Measurements from ENCODE around the gene LAMB2.

Gene LAMB2

DNA sequence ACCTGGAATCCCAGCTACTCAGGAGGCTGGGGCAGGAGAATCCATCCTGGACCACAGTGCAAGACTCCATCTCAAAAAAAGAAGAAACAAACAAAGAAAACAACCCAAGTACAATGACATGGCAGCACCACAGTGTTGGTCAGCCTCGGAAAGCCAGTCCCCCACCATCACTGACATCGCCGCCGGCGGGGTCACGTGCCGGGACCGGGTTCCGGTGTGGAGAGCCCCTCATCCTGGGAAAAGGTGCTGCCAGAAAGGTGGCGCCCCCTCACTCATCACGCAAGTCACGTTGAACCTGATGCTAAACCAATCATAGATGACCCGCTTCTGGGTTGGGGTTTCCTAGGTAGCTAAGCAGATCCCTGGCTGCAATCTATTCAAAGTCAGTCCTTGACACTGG lies 56.7 kb downstream of the LAMB2 start:
- no peak for DNase-seq (ENCODE audit: low read depth in 2 of 2)
